Measurements from ENCODE around the gene CPLANE1. TPM values are rescaled to one million over a fixed set of nuclear protein-coding genes. Genes with fewer than 3 reads are reported as not detected.

Gene CPLANE1
- total and polyA plus RNA-seq, 9 of the 15 experiments (the other 6 are each of a cell fraction or from before 2014, with no cell fraction given), result under 0.01 to 0.27 (median 0.08) TPM; not detected in 2

DNA sequence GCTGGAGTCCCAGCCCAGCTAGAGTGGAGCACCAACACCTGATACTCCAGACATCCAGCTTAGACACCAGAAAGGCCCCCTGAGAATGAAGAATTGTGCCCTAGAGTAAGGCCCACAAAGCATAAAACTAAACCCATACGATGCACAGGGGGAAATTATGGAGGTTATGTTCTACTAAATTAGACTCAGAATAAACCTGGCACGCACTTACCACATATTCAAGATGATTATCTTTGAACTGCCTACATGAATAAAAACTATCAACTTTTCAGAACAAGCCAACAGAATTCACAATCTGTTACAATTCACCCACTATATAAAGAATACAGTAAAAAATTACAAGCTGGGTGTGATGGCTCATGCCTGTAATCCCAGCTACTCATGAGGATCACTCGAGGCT, 168.5 kb downstream of the CPLANE1 start:
- no peak overlapping the region for H3K4me2 ChIP-seq (ENCODE audit: insufficient read depth, low read length)
- no peaks in the 10 kb centered on the region for H3K4me1 ChIP-seq (replicated peaks in 1 of 2; ENCODE audit: control insufficient read depth in 2 of 2, insufficient read depth in 2 of 2, low read length in 2 of 2)
- ChIA-PET CTCF (ENCODE audit: low intra/inter-chr PET ratio) (no interaction called here), POLR2A (interaction anchor here (0.5 to 1.5 kb wide), 3 partner anchors 13 to 144 kb away, joined by 3 read pairs; no protein-coding TSS in a partner anchor)
- intact Hi-C loops (cut with micrococcal nuclease), result no loop called here
- no peak for DNase-seq (ENCODE audit: extremely low read depth in 1 of 4, low spot score in 3 of 4)
- no peak overlapping the region for H3K9ac ChIP-seq (ENCODE audit: insufficient read depth in 1 of 2, low read depth in 2 of 2, low read length in 2 of 2)
- 0% methylated on average over 3 of the region's 3 CpGs for WGBS (ENCODE audit: insufficient coverage, low coverage, missing lambda C conversion rate)
- H3K36me3 ChIP-seq (ENCODE audit: control insufficient read depth, insufficient read depth, low read length), result no peaks in the 10 kb centered on the region
- no peaks in the 10 kb centered on the region for H3K9me1 ChIP-seq (ENCODE audit: control insufficient read depth, insufficient read depth, low read length)
- H2AFZ ChIP-seq (ENCODE audit: low read depth, low read length), result no peak overlapping the region
- no peak for FAIRE-seq
- H4K20me1 ChIP-seq (replicated peaks; ENCODE audit: control insufficient read depth, insufficient read depth, low read length), result no peaks in the 10 kb centered on the region
- in situ Hi-C loops (cut with MboI), result no loop called here
- BruUV-seq (replicated peaks), result no TSS peak
- TF ChIP-seq CGGBP1 (CRISPR knock-in tag; IDR thresholded peaks at IDR 0.05) (no peak), ZNF766 (CRISPR knock-in tag; conservative IDR thresholded peaks at IDR 0.05) (no peak), ARHGAP35 (IDR thresholded peaks at IDR 0.05; ENCODE audit: partially characterized antibody) (no peak), POU5F1 (IDR thresholded peaks at IDR 0.05; ENCODE audit: borderline replicate concordance, low read depth, low read length, partially characterized antibody) (no peak)
- TF ChIP-seq, protein P1, sequence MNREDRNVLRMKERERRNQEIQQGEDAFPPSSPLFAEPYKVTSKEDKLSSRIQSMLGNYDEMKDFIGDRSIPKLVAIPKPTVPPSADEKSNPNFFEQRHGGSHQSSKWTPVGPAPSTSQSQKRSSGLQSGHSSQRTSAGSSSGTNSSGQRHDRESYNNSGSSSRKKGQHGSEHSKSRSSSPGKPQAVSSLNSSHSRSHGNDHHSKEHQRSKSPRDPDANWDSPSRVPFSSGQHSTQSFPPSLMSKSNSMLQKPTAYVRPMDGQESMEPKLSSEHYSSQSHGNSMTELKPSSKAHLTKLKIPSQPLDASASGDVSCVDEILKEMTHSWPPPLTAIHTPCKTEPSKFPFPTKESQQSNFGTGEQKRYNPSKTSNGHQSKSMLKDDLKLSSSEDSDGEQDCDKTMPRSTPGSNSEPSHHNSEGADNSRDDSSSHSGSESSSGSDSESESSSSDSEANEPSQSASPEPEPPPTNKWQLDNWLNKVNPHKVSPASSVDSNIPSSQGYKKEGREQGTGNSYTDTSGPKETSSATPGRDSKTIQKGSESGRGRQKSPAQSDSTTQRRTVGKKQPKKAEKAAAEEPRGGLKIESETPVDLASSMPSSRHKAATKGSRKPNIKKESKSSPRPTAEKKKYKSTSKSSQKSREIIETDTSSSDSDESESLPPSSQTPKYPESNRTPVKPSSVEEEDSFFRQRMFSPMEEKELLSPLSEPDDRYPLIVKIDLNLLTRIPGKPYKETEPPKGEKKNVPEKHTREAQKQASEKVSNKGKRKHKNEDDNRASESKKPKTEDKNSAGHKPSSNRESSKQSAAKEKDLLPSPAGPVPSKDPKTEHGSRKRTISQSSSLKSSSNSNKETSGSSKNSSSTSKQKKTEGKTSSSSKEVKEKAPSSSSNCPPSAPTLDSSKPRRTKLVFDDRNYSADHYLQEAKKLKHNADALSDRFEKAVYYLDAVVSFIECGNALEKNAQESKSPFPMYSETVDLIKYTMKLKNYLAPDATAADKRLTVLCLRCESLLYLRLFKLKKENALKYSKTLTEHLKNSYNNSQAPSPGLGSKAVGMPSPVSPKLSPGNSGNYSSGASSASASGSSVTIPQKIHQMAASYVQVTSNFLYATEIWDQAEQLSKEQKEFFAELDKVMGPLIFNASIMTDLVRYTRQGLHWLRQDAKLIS (CRISPR knock-in tag; IDR thresholded peaks at IDR 0.05), result no peak
- TF ChIP-seq, protein P2, sequence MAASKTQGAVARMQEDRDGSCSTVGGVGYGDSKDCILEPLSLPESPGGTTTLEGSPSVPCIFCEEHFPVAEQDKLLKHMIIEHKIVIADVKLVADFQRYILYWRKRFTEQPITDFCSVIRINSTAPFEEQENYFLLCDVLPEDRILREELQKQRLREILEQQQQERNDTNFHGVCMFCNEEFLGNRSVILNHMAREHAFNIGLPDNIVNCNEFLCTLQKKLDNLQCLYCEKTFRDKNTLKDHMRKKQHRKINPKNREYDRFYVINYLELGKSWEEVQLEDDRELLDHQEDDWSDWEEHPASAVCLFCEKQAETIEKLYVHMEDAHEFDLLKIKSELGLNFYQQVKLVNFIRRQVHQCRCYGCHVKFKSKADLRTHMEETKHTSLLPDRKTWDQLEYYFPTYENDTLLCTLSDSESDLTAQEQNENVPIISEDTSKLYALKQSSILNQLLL (CRISPR knock-in tag; IDR thresholded peaks at IDR 0.05; ENCODE audit: borderline replicate concordance), result no peak
- ATAC-seq, result no peak
- no peaks in the 10 kb centered on the region for H3K9me3 ChIP-seq (replicated peaks; ENCODE audit: control insufficient read depth, insufficient read depth, low read depth, low read length)
- no peak overlapping the region for H3K4me3 ChIP-seq
- no peak overlapping the region for H3K27ac ChIP-seq (ENCODE audit: extremely low read depth, low read depth, low read length)
- no peaks in the 10 kb centered on the region for H3K79me2 ChIP-seq (ENCODE audit: control insufficient read depth, insufficient read depth, low read length)
- H3K27me3 ChIP-seq (ENCODE audit: control insufficient read depth in 2 of 2, insufficient read depth in 2 of 2, low read length in 2 of 2), result peaks cover 14% of the 10 kb centered on the region in 2 experiments
